ENCODE data around the gene SUMF1.
A peak's percentile ranks its signal among the peaks of the same experiment; 100 is the strongest.

SUMF1 gene

DNA sequence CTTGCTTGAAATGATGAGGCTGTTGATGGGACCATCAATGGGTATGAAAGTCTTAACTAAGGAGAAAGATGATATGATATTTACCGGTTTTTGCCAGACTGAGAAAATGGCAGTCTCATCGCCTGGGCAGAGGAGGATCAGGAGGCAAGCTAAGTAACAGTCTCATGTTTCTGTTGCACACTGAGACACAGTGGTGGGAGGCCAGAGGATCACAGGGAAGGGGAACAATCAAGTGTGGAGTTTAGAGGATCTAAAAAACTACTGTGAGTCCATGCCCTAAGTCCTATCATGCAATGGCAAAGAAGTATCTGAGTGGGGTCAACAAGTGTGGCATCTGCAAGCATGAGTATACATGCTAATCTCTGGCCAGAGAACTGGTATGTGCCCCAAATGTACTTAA lies 62.2 kb downstream of the SUMF1 start:
- no peak overlapping the region for H3K4me3 ChIP-seq (replicated peaks in 1 of 2; ENCODE audit: low read depth in 2 of 2, low read length in 2 of 2)
- TF ChIP-seq, protein P1, sequence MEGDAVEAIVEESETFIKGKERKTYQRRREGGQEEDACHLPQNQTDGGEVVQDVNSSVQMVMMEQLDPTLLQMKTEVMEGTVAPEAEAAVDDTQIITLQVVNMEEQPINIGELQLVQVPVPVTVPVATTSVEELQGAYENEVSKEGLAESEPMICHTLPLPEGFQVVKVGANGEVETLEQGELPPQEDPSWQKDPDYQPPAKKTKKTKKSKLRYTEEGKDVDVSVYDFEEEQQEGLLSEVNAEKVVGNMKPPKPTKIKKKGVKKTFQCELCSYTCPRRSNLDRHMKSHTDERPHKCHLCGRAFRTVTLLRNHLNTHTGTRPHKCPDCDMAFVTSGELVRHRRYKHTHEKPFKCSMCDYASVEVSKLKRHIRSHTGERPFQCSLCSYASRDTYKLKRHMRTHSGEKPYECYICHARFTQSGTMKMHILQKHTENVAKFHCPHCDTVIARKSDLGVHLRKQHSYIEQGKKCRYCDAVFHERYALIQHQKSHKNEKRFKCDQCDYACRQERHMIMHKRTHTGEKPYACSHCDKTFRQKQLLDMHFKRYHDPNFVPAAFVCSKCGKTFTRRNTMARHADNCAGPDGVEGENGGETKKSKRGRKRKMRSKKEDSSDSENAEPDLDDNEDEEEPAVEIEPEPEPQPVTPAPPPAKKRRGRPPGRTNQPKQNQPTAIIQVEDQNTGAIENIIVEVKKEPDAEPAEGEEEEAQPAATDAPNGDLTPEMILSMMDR (IDR thresholded peaks at IDR 0.05; ENCODE audit: low read depth, low read length): no peak
- DNase-seq (ENCODE audit: low read depth in 2 of 2): no peak

DNA sequence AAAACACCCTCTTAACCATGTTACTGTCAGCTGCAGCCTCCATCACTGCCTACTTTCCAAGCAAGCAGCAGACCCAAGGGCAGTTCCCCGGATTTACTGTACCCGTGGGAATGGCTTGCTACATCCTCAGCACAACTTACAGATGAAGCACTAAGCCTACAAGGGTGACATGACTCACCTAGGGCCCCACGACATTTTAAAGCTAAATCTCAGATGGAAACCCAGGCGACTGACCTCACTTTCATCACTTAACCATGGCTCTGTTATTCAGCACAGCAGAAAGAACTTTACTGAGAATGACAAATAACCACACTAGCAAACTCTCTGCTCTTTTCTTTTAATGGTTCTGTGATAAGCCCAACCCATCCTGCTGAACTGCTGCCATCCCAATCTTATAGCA lies 65.6 kb downstream of the SUMF1 start:
- TF ChIP-seq, protein P1 (IDR thresholded peaks at IDR 0.05; ENCODE audit: low read depth, low read length): no peak
- peak in 1 of 2 donors; percentile 26 for DNase-seq (ENCODE audit: low read depth in 2 of 2)
- no peak overlapping the region for H3K4me3 ChIP-seq (replicated peaks in 1 of 2; ENCODE audit: low read depth in 2 of 2, low read length in 2 of 2)

DNA sequence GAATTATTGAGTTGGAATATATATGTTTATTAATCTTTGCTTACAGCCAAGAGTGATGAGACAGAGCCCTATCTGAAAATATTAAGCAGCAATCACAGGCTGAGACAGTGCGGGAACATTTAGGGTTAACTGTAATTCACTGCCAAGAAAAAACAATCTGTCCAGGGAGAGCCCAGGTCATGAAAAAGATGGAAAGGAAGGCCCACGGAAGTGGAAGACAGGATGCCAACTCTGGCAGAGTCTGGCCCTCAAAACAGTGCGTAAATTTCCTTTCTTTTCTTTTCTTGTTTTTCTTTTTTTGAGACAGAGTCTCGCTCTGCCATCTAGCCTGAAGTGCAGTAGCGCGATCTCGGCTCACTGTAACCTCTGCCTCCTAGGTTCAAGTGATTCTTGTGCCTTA lies 67.6 kb downstream of the SUMF1 start:
- no peak overlapping the region for H3K4me3 ChIP-seq (replicated peaks in 1 of 2; ENCODE audit: low read depth in 2 of 2, low read length in 2 of 2)
- TF ChIP-seq, protein P1 (IDR thresholded peaks at IDR 0.05; ENCODE audit: low read depth, low read length): no peak
- no peak for DNase-seq (ENCODE audit: low read depth in 2 of 2)

DNA sequence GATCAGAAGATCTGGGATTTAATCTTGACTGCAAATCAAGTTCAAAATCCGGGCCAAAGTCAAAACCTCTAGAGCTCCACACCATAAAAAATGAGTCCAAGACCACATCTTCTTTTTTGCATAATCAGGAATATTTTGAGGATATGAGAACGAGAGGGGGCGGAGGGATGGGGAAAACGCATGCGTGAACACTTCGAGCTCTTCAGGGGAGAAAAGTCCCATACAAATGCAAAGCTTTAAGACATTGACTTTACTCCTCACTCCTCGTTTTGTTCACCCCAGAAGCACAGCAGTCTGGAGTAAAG lies 68.2 kb downstream of the SUMF1 start:
- TF ChIP-seq, protein P1 (IDR thresholded peaks at IDR 0.05; ENCODE audit: low read depth, low read length): no peak
- DNase-seq (ENCODE audit: low read depth in 2 of 2): no peak
- no peak overlapping the region for H3K4me3 ChIP-seq (replicated peaks in 1 of 2; ENCODE audit: low read depth in 2 of 2, low read length in 2 of 2)

DNA sequence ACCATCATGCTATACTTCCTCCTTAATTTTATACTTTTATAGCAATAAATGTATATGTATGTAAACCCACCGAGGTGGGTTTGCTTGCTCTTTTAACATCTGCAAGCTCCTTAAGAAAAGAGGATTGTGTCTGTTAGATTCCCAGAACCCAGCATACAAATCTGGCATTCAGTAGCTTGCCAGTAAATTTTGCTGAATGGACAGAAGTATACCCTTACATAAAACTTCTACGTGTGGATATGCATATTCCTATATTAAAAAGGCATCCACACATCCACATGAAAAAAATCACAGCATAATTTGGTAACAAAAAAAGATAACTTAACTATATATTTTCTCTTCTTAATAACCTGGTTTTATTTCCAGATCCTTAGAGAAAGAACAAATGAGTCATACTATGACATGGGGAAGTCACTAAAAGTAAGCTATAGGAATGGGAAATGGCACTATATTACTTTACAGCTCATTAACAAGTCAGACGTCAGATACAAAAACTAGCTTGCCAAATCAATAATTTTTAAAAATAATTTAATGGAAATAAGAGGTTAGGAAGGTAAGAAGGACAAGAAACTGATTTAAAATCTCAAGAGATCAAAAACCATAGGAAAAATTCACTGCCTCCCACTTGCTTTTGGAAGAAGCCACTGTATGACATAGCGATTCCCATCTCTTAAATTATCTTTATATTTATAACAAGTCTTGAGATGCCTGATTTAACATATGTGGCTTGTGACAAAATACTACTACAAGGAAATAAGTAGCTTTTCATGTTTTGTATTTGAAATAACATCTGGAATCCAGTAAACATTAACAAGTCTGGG lies 68.7 kb downstream of the SUMF1 start:
- TF ChIP-seq, protein P1 (IDR thresholded peaks at IDR 0.05; ENCODE audit: low read depth, low read length): no peak
- peak in 1 of 2 donors; percentile 27 for DNase-seq (ENCODE audit: low read depth in 2 of 2)
- H3K4me3 ChIP-seq (replicated peaks in 1 of 2; ENCODE audit: low read depth in 2 of 2, low read length in 2 of 2): no peak overlapping the region

DNA sequence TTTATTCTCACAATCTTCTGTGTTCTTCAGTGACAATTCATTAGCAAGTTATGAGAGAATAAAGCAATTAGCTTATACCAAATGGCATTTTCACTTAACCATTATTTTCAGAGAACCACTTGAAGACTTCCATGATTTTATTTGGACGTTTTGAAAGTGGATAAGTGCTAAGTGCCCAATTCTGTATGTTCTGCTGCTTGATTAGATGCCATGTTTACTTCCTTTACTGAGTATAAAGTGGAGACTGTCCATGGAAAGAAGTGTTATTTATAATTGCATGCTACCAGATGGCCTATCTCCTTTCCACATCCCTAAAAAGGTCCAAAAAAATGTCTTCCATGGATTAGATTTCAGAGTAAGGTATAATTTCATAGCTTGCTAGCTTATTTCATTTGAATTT lies 69.6 kb downstream of the SUMF1 start:
- DNase-seq (ENCODE audit: low read depth in 2 of 2): no peak
- no peak overlapping the region for H3K4me3 ChIP-seq (replicated peaks in 1 of 2; ENCODE audit: low read depth in 2 of 2, low read length in 2 of 2)
- TF ChIP-seq, protein P1 (IDR thresholded peaks at IDR 0.05; ENCODE audit: low read depth, low read length): no peak

DNA sequence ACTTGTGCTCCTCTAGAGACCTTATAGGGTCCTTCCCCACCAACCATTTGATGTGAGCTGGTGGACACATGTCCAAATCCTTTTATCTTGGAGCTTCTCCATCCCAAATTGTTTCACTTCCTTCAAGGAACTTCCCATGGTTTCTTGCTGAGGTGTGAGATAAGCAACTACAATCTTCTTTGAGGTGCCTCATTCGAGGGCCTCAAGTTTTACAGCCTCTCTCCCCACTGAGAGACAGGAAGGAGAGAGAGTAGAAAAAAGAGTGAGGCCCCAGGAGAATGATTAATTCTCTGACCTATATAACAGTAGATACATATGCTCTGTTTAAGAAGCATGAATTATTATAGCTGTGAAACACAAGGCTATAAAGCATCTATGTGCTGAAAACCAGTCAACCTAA lies 70.5 kb downstream of the SUMF1 start:
- no peak overlapping the region for H3K4me3 ChIP-seq (replicated peaks in 1 of 2; ENCODE audit: low read depth in 2 of 2, low read length in 2 of 2)
- TF ChIP-seq, protein P1 (IDR thresholded peaks at IDR 0.05; ENCODE audit: low read depth, low read length): no peak
- DNase-seq (ENCODE audit: low read depth in 2 of 2): no peak
